OCI-LY7 (cell line): ENCODE data around the gene E4F1.

Source experiments
- CTCF ChIP-seq: fragments of 200-600 bp; sonication (generic); conservative IDR thresholded peaks from 2 replicates; pipeline ENCODE4 v1.5.1; 2014; ENCODE audit warnings: mild to moderate bottlenecking, antibody characterized with exemption, low read length, moderate library complexity, mixed read lengths
- EZH2phosphoT487 ChIP-seq: fragments of 200-600 bp; sonication (generic); IDR thresholded peaks from 2 replicates; pipeline ENCODE4 v1.6.1; 2018; ENCODE audit warnings: low read depth, borderline replicate concordance, mild to moderate bottlenecking, mixed run types, antibody characterized with exemption, low read length, moderate library complexity, mixed read lengths

GRCh38 chr16:2256531-2257140 is 33.2 kb downstream of the E4F1 start:
- TF ChIP-seq CTCF (no peak), EZH2phosphoT487 (no peak)
